ENCODE results near the gene CDK9.

GRCh38 chr9:127796225-127796813 is 10.5 kb downstream of the CDK9 start:
- TF ChIP-seq, protein P1, sequence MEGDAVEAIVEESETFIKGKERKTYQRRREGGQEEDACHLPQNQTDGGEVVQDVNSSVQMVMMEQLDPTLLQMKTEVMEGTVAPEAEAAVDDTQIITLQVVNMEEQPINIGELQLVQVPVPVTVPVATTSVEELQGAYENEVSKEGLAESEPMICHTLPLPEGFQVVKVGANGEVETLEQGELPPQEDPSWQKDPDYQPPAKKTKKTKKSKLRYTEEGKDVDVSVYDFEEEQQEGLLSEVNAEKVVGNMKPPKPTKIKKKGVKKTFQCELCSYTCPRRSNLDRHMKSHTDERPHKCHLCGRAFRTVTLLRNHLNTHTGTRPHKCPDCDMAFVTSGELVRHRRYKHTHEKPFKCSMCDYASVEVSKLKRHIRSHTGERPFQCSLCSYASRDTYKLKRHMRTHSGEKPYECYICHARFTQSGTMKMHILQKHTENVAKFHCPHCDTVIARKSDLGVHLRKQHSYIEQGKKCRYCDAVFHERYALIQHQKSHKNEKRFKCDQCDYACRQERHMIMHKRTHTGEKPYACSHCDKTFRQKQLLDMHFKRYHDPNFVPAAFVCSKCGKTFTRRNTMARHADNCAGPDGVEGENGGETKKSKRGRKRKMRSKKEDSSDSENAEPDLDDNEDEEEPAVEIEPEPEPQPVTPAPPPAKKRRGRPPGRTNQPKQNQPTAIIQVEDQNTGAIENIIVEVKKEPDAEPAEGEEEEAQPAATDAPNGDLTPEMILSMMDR (IDR thresholded peaks at IDR 0.05) = no peak
- no peak for TF ChIP-seq POLR2A (IDR thresholded peaks at IDR 0.05)

Measured in heart left ventricle (tissue), 13 donors.